ENCODE results near the gene ZC3H12D.

ZC3H12D gene

DNA sequence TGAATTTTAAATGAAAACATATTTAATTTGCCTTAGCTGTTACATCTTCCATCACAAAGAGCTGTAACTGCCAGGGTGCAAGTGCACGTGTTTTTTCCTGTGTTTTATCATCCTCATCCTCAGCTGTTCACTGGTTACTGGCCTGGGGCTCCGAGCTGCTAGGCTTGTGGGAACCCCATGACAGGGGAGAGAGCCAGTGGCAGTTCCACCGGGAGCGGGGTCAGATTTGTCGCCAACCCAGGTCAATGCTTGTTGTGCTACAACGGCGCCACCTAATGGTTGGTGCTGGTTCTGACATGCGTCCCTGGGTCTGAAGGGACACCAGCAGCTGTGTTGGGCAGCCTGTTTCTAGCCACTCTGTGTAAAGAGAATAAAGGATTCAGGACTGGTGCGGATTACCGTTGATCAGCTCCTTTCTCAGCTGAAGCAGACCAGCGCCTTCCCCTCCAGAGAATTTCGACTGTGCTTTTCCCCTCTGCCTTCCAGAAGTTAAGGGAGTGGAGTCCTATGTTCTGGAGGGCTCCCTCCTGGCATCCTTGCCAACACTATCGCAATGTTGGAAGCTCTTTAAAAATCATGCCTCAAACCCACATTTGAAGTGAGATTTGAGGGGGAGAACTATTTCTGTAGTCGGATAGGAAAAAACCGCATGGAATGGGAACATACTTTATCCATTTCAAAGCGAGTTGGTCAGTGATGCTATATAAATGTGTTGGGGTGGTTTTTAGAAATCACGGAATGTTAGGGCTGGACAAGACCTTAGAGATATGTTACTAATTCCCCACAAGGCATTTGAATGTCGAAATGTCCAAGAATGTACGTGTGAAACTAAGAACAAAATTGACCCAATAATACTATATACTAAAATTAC lies 52.7 kb downstream of the ZC3H12D start:
- DNase-seq (peak; percentile 89), ATAC-seq (ENCODE audit: insufficient read depth, low read depth) (peak; percentile 98)
- Histone ChIP-seq H3K4me2 (ENCODE audit: insufficient read depth, low read length) (peak overlapping the region; percentile 59), H4K20me1 (ENCODE audit: insufficient read depth, low read length) (no peaks in the 10 kb centered on the region), H3K79me2 (ENCODE audit: insufficient read depth, low read length) (no peaks in the 10 kb centered on the region), H2AFZ (ENCODE audit: low read depth, low read length) (peak overlapping the region; percentile 60), H3K4me3 (ENCODE audit: low read depth in 1 of 2, low read length in 2 of 2) (peak overlapping the region in 1 of 2 experiments; percentile 28; a peak in 2 of 4 replicates), H3K27me3 (ENCODE audit: insufficient read depth, low read length, poor library complexity) (no peaks in the 10 kb centered on the region), H3K27ac (ENCODE audit: low read length) (peak overlapping the region; percentile 49), H3K9me3 (ENCODE audit: insufficient read depth, low read length, severe bottlenecking) (no peaks in the 10 kb centered on the region), H3K4me1 (ENCODE audit: insufficient read depth, low read length) (peaks cover 13% of the 10 kb centered on the region), H3K9ac (ENCODE audit: low read depth, low read length) (peak overlapping the region; percentile 34), H3K36me3 (ENCODE audit: insufficient read depth, low read length) (no peaks in the 10 kb centered on the region)
- TF ChIP-seq, protein P1, sequence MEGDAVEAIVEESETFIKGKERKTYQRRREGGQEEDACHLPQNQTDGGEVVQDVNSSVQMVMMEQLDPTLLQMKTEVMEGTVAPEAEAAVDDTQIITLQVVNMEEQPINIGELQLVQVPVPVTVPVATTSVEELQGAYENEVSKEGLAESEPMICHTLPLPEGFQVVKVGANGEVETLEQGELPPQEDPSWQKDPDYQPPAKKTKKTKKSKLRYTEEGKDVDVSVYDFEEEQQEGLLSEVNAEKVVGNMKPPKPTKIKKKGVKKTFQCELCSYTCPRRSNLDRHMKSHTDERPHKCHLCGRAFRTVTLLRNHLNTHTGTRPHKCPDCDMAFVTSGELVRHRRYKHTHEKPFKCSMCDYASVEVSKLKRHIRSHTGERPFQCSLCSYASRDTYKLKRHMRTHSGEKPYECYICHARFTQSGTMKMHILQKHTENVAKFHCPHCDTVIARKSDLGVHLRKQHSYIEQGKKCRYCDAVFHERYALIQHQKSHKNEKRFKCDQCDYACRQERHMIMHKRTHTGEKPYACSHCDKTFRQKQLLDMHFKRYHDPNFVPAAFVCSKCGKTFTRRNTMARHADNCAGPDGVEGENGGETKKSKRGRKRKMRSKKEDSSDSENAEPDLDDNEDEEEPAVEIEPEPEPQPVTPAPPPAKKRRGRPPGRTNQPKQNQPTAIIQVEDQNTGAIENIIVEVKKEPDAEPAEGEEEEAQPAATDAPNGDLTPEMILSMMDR (IDR thresholded peaks at IDR 0.05; ENCODE audit: borderline replicate concordance, extremely low read depth, low read length, poor library complexity, severe bottlenecking): peak; percentile 100
- TF ChIP-seq EZH2 (IDR thresholded peaks at IDR 0.05; ENCODE audit: borderline replicate concordance, low read depth, low read length, severe bottlenecking): no peak

DNA sequence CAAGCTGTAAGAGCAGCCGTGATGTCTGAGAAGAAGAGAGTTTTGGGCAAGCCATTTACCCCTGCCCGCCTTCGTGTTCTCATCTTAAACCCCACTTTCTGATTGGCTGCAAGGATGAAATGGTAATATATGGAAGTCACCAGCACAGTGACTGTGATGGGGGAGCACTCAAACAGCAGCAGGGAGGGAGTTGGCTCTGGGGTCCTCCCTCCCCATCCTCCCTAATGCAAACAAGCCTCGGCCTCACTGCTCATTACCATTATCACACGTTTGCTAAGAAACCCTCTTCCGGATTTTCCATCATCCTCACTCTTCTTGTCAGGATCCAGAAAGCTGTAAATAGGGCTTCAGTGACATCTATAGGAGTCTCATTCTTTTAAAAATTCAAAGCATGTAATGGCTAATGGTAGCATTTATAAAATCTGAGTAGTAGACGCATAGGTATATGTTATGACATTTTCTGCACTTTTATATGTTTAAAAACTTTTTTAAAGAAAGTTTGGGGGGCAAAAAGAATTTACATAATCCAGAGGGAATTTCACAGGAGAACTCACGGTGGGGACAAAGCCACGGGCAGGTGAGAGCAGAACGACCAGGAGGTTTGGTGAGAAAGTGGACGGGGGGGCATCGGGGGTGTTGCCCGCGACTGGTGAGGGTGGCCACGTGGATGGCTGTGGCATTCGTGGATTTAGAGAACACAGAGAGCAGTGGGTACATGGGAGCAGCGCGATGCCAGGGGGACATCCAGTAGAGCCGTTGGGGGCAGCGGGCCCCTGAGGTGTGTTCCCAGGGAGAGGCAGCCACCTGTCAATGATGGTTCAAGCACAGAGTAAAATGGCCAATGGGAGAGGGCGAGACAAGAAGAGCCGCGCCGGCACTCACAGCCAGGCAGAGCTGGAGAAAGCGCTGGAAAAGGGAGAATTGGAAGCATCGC lies 55.1 kb downstream of the ZC3H12D start:
- no peaks in the 10 kb centered on the region for H3K9me3 ChIP-seq (ENCODE audit: insufficient read depth, low read length, severe bottlenecking)
- H3K4me2 ChIP-seq (ENCODE audit: insufficient read depth, low read length): no peak overlapping the region
- no peak overlapping the region for H3K9ac ChIP-seq (ENCODE audit: low read depth, low read length)
- no peaks in the 10 kb centered on the region for H4K20me1 ChIP-seq (ENCODE audit: insufficient read depth, low read length)
- H3K27me3 ChIP-seq (ENCODE audit: insufficient read depth, low read length, poor library complexity): no peaks in the 10 kb centered on the region
- no peaks in the 10 kb centered on the region for H3K79me2 ChIP-seq (ENCODE audit: insufficient read depth, low read length)
- peaks cover 13% of the 10 kb centered on the region for H3K4me1 ChIP-seq (ENCODE audit: insufficient read depth, low read length)
- H3K36me3 ChIP-seq (ENCODE audit: insufficient read depth, low read length): no peaks in the 10 kb centered on the region
- H2AFZ ChIP-seq (ENCODE audit: low read depth, low read length): no peak overlapping the region
- TF ChIP-seq, protein P1 (IDR thresholded peaks at IDR 0.05; ENCODE audit: borderline replicate concordance, extremely low read depth, low read length, poor library complexity, severe bottlenecking): no peak
- TF ChIP-seq EZH2 (IDR thresholded peaks at IDR 0.05; ENCODE audit: borderline replicate concordance, low read depth, low read length, severe bottlenecking): no peak
- H3K4me3 ChIP-seq (ENCODE audit: low read depth in 1 of 2, low read length in 2 of 2): no peak overlapping the region
- H3K27ac ChIP-seq (ENCODE audit: low read length): no peak overlapping the region
- no peak for ATAC-seq (ENCODE audit: insufficient read depth, low read depth)
- peak; percentile 3 for DNase-seq

DNA sequence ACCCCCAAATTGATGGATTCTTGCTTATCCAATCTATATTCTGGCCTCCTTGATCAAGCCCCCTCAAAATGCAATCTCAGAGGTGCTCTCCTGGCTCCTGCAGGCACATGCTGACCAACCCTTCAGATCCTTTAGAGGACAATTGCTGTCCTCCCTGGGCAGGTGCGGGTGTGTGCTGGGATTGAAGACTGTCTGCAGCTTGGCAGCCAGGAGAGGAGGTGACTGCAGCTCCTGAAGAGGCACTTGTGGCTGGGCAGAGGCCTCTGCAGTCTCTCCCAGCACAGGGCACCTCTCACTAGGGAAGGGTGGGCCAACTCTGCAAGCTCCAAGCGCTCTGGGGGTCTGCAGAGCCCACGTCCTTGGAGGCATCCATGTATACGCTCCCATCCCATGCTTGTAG lies 56.2 kb downstream of the ZC3H12D start:
- H2AFZ ChIP-seq (ENCODE audit: low read depth, low read length): no peak overlapping the region
- no peaks in the 10 kb centered on the region for H3K9me3 ChIP-seq (ENCODE audit: insufficient read depth, low read length, severe bottlenecking)
- no peak overlapping the region for H3K27ac ChIP-seq (ENCODE audit: low read length)
- H3K79me2 ChIP-seq (ENCODE audit: insufficient read depth, low read length): no peaks in the 10 kb centered on the region
- TF ChIP-seq, protein P1 (IDR thresholded peaks at IDR 0.05; ENCODE audit: borderline replicate concordance, extremely low read depth, low read length, poor library complexity, severe bottlenecking): no peak
- no peak for TF ChIP-seq EZH2 (IDR thresholded peaks at IDR 0.05; ENCODE audit: borderline replicate concordance, low read depth, low read length, severe bottlenecking)
- no peak for ATAC-seq (ENCODE audit: insufficient read depth, low read depth)
- no peak overlapping the region for H3K4me2 ChIP-seq (ENCODE audit: insufficient read depth, low read length)
- no peaks in the 10 kb centered on the region for H4K20me1 ChIP-seq (ENCODE audit: insufficient read depth, low read length)
- no peak overlapping the region for H3K4me3 ChIP-seq (ENCODE audit: low read depth in 1 of 2, low read length in 2 of 2)
- peak; percentile 2 for DNase-seq
- no peak overlapping the region for H3K9ac ChIP-seq (ENCODE audit: low read depth, low read length)
- no peaks in the 10 kb centered on the region for H3K36me3 ChIP-seq (ENCODE audit: insufficient read depth, low read length)
- H3K4me1 ChIP-seq (ENCODE audit: insufficient read depth, low read length): peaks cover 13% of the 10 kb centered on the region
- H3K27me3 ChIP-seq (ENCODE audit: insufficient read depth, low read length, poor library complexity): no peaks in the 10 kb centered on the region
